Activated T-cell treated with anti-CD3 and anti-CD28 coated beads, Interleukin-2, amount 50 U/mL, for 72 hours (primary cell): ENCODE results near the gene SHC1. TPM values are rescaled to one million over a fixed set of nuclear protein-coding genes. Genes with fewer than 3 reads are reported as not detected.

Experiments
- ATAC-seq, 2 donors: fragments of 150-1000 bp; cut with Tn5 transposase; replicated peaks in 1 of 2; 2 replicates each; pipeline ENCODE4 v1.10.0; 2021; ENCODE audit warnings: moderate library complexity in 2 of 2, mild to moderate bottlenecking in 1 of 2
- DNase-seq, 2 donors: peaks; one replicate each; pipeline ENCODE4 v3.0.0; 2021 to 2022; ENCODE audit warnings: mixed read lengths in 1 of 2
- H3K27ac Mint-ChIP-seq: one replicate; pipeline ENCODE4 v1.8.0; 2022; ENCODE audit warnings: mild to moderate bottlenecking, moderate library complexity, mixed read lengths
- H3K27me3 Mint-ChIP-seq: one replicate; pipeline ENCODE4 v1.8.0; 2022; ENCODE audit warnings: low read depth, mixed read lengths
- H3K36me3 Mint-ChIP-seq, 2 donors: one replicate each; pipeline ENCODE4 v1.8.0; 2022; ENCODE audit warnings: mixed read lengths in 2 of 2, mild to moderate bottlenecking in 1 of 2; ENCODE audit not compliant: insufficient read depth in 2 of 2
- H3K4me1 Mint-ChIP-seq: one replicate; pipeline ENCODE4 v1.8.0; 2022; ENCODE audit warnings: low read depth, mixed read lengths
- H3K4me3 Mint-ChIP-seq, 2 donors: one replicate each; pipeline ENCODE4 v1.8.0; 2022; ENCODE audit warnings: mild to moderate bottlenecking in 2 of 2, mixed read lengths in 2 of 2, moderate library complexity in 2 of 2
- H3K9me3 Mint-ChIP-seq, 2 donors: one replicate each; pipeline ENCODE4 v1.8.0; 2022; ENCODE audit warnings: mixed read lengths in 2 of 2
- total RNA-seq, 2 donors: library from RNA; stranded (reverse); gene quantifications; one replicate each; pipeline ENCODE4 v1.2.3, GENCODE V29; 2022

Gene SHC1
- total RNA-seq, 2 donors from 2014 or later = 55.8 to 58.6 TPM

DNA sequence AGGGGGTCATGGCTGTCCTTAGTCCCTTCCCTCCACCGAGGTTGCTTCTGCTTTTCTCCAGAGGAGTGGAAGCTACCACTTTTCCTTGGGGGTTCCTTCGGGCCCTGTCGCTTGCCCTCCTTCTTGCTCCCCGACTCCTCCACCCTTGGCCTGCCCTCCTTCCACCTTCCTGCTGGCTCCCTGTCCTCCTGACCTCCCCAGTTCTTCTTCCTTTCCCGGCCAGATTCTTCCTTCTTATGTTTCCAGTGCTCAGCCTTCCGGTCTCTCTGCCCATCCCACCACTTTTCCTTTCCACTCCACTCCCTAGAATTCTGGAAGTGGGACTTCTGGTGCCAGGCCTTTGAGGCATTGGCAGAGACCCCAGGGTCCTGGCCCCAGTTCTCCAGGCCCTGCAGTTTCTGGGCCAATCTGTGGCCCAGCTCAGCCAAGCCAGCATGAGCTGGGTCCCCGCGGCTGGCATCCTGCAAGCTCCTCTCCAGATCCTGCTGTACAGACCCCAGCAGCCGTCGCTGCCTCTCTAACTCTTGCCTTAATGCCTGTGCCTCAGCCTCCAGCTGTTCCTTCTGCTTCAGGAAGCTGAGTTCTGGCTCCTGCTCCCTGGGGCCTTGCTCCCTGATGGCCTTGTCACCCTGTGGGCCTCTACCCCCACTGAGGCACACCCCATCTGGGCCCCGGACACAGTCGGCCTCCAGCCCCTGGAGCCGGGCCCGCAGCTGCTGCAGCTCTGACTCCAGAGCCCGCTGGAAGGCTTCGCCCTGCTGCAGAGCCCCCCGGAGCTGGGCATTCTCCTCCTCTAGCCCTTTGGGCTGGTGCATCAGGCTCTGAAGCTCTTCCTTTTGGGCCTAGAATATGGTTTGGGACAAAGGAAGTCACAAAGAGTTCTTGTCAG lies 24.3 kb downstream of the SHC1 start:
- no peak overlapping the region for H3K4me3 Mint-ChIP-seq
- H3K27me3 Mint-ChIP-seq = no peaks in the 10 kb centered on the region
- ATAC-seq (no peak), DNase-seq (no peak)
- H3K36me3 Mint-ChIP-seq = no peaks in the 10 kb centered on the region
- no peaks in the 10 kb centered on the region for H3K9me3 Mint-ChIP-seq
- peak overlapping the region; percentile 11 for H3K27ac Mint-ChIP-seq
- peaks cover 46% of the 10 kb centered on the region for H3K4me1 Mint-ChIP-seq

DNA sequence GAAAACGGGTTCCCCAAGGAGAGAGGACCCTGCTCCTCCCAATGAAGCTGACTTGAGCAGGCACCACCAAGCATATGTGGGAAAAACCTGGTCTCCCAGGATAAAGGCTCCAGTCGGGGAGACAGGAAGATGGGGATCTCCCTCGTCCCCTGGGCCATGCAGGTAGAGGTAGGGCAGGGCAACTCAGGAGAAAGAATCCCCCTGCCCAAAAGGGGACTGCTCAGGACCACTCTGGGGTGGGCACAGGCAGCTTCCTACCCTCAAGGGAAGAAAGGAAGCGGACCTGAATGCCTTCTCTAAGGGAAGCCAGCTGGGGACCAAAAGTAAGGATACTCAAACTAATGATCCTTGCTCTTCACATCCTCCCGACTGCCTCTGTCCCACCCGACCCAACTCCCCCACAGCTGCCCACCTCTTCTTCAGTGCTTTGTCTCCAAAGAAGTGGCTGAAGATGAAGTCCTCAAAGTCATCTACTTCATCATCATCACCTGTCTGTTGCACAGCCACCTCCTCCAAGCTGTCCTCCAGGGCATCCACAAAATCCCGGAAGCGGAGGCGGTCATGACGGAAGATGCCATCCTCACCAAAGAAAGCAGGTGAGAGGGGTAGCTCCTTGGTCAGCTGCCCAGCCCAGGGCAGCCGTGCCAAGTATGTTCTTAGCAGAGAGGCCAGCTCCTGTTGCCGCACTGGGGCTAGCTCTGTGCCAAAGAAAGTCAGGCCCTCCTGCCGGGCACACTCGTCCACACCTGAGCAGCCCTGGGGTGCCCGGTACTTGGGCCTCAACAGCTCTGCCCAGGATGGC lies 25.2 kb downstream of the SHC1 start:
- DNase-seq (no peak), ATAC-seq (no peak)
- Mint-ChIP-seq H3K27me3 (no peaks in the 10 kb centered on the region), H3K9me3 (no peaks in the 10 kb centered on the region), H3K4me1 (peaks cover 46% of the 10 kb centered on the region), H3K36me3 (no peaks in the 10 kb centered on the region), H3K27ac (no peak overlapping the region), H3K4me3 (no peak overlapping the region)

DNA sequence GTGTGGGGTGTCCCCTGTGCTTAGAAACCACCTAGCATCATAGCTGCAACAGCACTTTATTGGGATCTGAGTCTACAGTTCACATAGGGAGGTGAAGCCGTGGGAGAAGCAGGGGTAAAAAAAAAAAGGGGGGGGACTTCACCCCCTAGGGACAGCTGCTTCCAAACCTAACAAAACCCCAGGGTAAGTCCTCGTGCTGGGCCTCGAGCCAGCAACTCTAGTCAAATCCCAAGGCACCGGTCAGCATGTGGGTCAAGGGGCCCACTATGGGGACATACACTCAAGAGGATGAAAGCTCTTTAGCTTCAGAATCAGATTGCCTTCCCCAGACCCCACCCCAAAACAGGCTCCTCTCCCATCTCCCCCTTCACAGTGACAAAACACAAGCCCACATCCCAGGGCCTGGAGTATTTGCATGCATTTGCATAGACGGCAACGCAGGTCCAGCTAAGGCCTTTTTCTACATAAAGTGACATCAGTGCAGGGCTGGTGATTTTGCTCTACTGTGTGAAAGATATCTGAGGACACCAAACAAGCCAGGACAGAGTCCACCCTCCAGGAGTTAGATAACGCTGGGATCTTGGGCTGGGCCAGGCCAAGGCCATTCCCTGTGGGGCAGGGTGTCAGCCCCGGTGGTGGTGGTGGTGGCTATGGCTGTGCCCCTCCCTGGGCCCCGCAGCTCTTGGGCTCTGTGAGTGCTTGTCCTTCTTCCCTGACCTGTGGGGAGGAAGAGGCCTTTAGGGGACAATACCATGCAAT lies 26.0 kb downstream of the SHC1 start:
- Mint-ChIP-seq H3K27me3 (no peaks in the 10 kb centered on the region), H3K4me1 (peaks cover 51% of the 10 kb centered on the region), H3K4me3 (no peak overlapping the region), H3K36me3 (no peaks in the 10 kb centered on the region), H3K9me3 (no peaks in the 10 kb centered on the region), H3K27ac (no peak overlapping the region)
- DNase-seq (no peak), ATAC-seq (no peak)

DNA sequence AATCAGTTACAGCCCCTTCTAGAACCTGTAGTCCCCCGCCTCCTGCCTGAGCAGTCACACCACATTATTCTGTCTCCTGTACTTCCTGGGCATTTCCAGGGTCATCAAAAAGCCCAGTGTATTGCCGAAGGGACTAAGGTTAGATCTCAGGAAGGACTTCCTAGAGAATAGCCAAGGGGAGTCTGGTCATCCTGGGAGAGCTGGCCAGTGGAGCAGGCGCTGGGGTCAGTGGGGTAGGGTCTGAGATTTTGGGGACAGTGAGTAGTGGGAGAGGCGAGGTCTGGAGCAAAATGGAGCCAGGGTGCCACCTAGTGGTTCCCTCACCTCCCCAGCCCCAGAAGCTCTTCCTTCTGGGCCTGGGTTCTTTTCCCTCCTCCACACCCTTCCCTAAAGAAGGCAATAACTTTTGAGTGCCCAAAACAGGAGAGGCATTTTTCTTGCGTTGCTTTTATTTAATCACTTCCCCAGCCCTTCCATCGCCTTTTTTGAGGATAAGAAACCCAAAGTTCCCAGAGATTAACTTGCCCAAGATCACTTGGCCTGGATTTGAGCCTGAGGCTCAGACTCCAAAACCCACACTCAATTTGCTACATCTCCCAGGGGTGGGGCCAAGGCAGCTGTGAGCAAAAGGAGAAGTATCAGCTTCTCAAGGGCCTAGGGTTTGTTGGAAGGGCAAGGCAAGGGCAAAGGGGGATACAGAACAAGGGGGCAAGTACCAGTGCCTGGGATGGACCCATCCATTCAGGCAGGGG lies 26.7 kb downstream of the SHC1 start:
- H3K9me3 Mint-ChIP-seq = no peaks in the 10 kb centered on the region
- peak overlapping the region; percentile 57 to 74 for H3K4me3 Mint-ChIP-seq

DNA sequence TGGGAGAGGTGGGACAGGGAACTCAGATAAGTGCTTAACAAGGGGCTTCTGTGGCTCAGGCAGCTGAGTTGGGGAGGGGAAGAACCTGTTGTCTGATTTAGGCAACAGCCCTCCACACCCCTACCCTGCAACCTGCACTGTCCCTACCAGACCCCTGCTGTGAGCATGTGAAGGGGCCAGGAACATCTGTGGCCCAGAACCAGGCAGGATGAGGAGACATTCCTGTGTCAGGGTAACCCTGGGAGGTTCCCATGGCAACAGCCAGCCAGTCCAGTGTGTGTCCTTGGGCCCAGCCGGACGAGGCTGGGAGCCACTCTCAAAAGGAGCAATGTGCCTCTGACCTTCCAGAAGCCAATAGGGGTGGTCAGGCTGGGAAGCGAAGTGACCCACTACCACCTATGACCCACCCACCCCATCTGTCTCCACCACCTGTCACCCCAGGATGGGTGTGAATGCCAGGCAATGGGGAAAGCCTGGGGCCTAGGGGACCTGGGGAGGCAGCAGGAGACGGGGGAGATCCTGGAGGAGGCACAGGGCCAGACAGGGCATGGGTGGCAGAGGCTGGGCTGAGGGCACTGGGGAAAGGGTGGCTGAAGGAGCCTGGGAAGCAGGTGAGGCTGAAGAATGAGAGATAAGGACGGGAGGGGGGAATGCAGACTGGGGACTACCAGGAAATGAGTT lies 29.1 kb downstream of the SHC1 start:
- no peak for DNase-seq
- H3K4me1 Mint-ChIP-seq = peaks cover 69% of the 10 kb centered on the region
- no peaks in the 10 kb centered on the region for H3K27me3 Mint-ChIP-seq
- no peak for ATAC-seq
- H3K27ac Mint-ChIP-seq = peak overlapping the region; percentile 21
- peak overlapping the region; percentile 57 to 74 for H3K4me3 Mint-ChIP-seq
- H3K36me3 Mint-ChIP-seq = peaks cover under 1% of the 10 kb centered on the region in 2 donors
- no peaks in the 10 kb centered on the region for H3K9me3 Mint-ChIP-seq

More for the DNA sequence above, 26.7 kb downstream of the SHC1 start:
- DNase-seq (peak; percentile 49 to 55), ATAC-seq (peak; percentile 29 to 31)
- Mint-ChIP-seq H3K27ac (peak overlapping the region; percentile 21), H3K27me3 (no peaks in the 10 kb centered on the region), H3K36me3 (no peaks in the 10 kb centered on the region), H3K4me1 (peaks cover 57% of the 10 kb centered on the region)

DNA sequence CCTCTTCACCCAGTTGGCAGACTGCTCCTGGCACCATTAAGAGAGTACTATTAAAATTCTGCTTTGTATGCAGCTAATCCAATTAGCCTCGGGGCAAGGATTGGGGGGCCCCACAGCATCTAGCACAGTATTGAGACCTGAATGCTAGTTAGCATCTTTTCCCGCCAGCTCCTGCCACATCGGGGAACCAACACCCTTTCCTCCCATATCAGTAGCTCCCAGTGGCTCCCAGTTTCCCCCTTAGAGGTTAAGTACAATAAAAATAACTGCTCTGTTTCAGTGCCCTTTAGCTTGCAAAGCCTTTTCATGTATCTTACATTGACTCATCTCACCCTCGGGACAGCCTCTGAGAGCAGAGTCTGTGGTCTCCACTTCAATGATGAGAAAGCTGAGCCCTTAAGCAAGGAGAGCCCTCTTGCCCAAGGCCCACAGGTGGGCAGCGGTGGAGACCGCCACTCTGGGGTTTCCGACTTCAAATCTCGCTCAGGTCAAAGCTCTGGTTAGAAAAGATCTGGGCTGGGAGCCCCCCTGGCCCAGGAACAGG lies 29.8 kb downstream of the SHC1 start:
- Mint-ChIP-seq H3K9me3 (no peaks in the 10 kb centered on the region), H3K27me3 (no peaks in the 10 kb centered on the region), H3K4me1 (peaks cover 75% of the 10 kb centered on the region), H3K4me3 (peak overlapping the region; percentile 57 to 74), H3K36me3 (peaks cover 2 to 3% of the 10 kb centered on the region in 2 donors), H3K27ac (peak overlapping the region; percentile 67)
- DNase-seq (peak; percentile 53 to 55), ATAC-seq (peak; percentile 20 to 25)

DNA sequence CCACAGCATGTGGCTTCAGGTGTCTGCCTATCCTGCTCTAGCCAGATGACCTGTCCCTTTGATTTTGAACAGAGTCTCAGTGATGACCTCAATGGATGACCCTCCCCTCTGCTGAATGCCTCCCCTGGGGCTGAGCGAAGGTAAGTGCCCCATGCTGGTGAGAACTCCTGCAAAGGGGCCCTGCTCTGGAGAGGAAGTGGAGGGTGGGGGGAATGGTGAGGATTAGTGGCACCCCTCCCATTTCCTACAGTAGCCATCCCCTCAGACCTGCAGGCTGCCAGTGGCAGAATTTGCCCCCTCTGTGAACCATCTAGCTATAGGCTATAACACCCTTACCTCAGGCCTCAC lies 30.4 kb downstream of the SHC1 start:
- H3K27me3 Mint-ChIP-seq = no peaks in the 10 kb centered on the region
- H3K9me3 Mint-ChIP-seq = no peaks in the 10 kb centered on the region
- peak overlapping the region; percentile 67 for H3K27ac Mint-ChIP-seq
- H3K4me3 Mint-ChIP-seq = peak overlapping the region; percentile 57 to 74
- peaks cover 2 to 3% of the 10 kb centered on the region in 2 donors for H3K36me3 Mint-ChIP-seq
- H3K4me1 Mint-ChIP-seq = peaks cover 80% of the 10 kb centered on the region
- ATAC-seq (no peak), DNase-seq (no peak)

DNA sequence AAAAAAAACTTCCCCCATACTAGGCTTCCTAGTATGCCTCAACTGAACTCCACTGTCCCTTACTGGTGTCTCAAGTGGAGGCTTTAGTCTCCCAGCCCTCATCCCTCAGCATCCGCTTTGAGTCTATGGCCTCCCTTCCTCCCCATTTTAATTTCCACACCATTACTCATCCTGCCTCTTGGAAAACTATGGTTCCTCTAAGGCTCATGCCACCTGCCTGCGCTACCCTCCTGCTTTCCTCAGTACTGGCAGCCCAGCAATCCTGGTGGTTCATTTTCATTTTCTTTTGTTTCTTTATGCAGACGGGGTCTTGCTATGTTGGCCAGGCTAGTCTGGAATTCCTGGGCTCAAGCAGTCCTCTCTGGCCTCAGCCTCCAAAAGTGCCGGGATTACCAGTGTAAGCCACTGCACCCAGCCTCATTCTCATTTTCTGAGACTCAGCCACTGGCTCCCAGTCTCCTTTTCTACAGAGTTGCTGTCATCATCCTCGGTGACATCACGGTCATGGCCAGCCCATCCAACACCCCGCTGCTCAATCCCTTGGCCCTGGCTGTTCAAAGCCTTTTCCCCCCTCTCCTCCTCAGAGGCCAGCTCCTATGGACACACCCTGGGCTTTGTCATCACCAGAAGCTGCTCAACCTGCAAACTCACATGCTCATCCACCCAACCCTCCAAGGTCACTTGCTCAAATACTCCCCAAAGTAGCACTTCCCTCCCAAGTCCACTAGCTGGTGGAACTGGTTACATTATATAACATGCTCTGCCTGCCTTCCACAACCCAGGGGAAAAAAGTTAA lies 31.7 kb downstream of the SHC1 start:
- Mint-ChIP-seq H3K27me3 (no peaks in the 10 kb centered on the region), H3K36me3 (peaks cover 2 to 3% of the 10 kb centered on the region in 2 donors), H3K4me1 (peaks cover 86% of the 10 kb centered on the region), H3K4me3 (peak overlapping the region; percentile 93 to 98), H3K27ac (peak overlapping the region; percentile 98), H3K9me3 (no peaks in the 10 kb centered on the region)
- ATAC-seq (no peak), DNase-seq (no peak)

DNA sequence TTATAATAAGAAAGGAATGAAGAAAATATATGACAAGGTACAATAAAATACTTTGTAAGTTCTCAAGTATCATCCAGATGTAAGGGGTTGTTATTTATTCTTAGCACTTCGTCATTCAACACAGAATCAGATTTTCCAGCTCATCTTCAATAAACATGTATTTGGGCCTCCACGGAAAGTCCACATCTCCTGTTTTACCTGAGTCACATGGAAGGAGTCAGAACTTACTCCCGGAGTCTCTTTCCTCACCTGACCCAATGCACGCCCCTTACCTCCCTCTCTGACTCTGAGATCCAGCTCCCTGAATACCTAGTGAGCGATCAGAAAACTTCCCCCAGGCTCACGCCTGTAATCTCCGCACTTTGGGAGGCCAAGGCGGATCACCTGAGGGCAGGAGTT lies 32.6 kb downstream of the SHC1 start:
- peaks cover 77% of the 10 kb centered on the region for H3K4me1 Mint-ChIP-seq
- peak overlapping the region; percentile 93 to 98 for H3K4me3 Mint-ChIP-seq
- peaks cover 2 to 3% of the 10 kb centered on the region in 2 donors for H3K36me3 Mint-ChIP-seq
- H3K9me3 Mint-ChIP-seq = no peaks in the 10 kb centered on the region
- no peak for ATAC-seq
- peak overlapping the region; percentile 98 for H3K27ac Mint-ChIP-seq
- no peaks in the 10 kb centered on the region for H3K27me3 Mint-ChIP-seq
- DNase-seq = no peak

DNA sequence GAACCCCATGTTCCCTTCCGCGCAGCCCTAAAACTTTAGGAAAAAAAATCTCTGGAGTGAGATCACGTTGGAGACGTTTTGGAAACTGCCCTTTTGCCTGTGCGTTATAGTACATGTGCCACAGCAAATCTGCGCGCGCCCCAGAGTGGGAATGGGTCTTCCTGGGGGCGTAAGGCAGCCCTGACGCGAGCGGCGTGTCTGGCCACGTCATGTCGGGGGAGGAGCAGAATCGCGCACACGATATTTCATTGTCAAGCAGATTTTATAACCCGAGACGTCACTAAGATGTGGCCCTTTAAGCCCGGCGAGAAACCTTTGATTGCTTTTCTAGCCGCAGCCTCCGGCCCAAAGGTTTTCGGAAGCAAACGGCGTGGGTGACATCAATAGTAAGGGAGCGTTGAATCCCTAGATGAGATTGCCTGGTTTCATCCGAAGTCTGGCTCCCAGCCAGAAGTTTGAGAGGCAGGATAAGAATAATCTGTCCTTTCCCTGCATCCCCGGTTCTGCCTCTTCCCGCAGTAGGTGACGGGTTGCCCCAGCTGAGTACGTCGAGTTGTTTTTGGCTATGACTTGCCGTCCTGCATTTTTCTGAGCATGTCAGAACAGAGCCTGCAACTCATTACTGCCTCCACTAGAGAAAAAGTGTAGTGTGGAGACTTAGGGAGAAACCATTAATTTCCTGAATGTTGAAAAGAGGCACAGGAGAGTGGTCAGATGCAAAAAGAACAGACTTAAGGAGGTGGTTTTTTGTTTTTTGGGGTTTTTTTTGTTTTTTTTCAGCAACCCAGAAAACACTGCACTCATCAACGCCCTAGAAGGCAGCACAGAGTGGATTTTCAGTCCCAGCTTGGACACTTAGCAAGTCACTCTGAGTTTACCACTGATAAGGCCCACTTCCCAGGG lies 33.2 kb downstream of the SHC1 start:
- Mint-ChIP-seq H3K27me3 (no peaks in the 10 kb centered on the region), H3K9me3 (no peaks in the 10 kb centered on the region), H3K27ac (peak overlapping the region; percentile 98), H3K4me3 (peak overlapping the region; percentile 93 to 98), H3K36me3 (peaks cover 2 to 3% of the 10 kb centered on the region in 2 donors), H3K4me1 (peaks cover 71% of the 10 kb centered on the region)
- DNase-seq = peak; percentile 92 to 95
- peak; percentile 82 to 85 for ATAC-seq
